GM12878 (cell line): ENCODE measurements around the gene BAHD1. TPM values are rescaled to one million over a fixed set of nuclear protein-coding genes. Genes with fewer than 3 reads are reported as not detected.

Source experiments
- ATAC-seq: fragments of 200-7000 bp; cut with Tn5 transposase; 3 replicates; pipeline ENCODE4 v1.9.1; 2020; ENCODE audit warnings: mild to moderate bottlenecking, moderate library complexity
- BruUV-seq: library from RNA; stranded (reverse); fragments of 400-500 nt; replicated peaks from 2 replicates; lab custom pipeline; 2021; lab: Mats Ljungman, UMichigan
- CTCF ChIA-PET: fragments of 300-600 bp; sonication (Branson Sonifier 250); formaldehyde crosslinking; extraction: SDS; loops from one replicate; lab custom pipeline; 2021; ENCODE audit warnings: inconsistent platforms; lab: Yijun Ruan, JAX
- POLR2A ChIA-PET: fragments of 350-600 bp; formaldehyde crosslinking; extraction: SDS; loops from one replicate; lab custom pipeline; 2021; ENCODE audit warnings: inconsistent platforms; lab: Charles Lee
- RAD21 ChIA-PET: fragments of 300-600 bp; sonication (Branson Sonifier 250); formaldehyde crosslinking; loops from one replicate; lab custom pipeline; 2023; ENCODE audit warnings: antibody characterized with exemption; ENCODE audit not compliant: unreplicated experiment; lab: Charles Lee
- SMC1A ChIA-PET: fragments of 300-600 bp; sonication (Branson Sonifier 250); formaldehyde crosslinking; loops from one replicate; lab custom pipeline; 2023; ENCODE audit not compliant: unreplicated experiment, uncharacterized antibody; lab: Charles Lee
- DNase-seq: peaks from one replicate; pipeline ENCODE4 v3.0.0-alpha.2; 2011; ENCODE audit warnings: low read depth, low spot score
- FAIRE-seq: peaks from 3 replicates; lab custom pipeline; 2011; peaks lifted over from hg19 to GRCh38; lab: Jason Lieb, UNC
- H2AFZ ChIP-seq: 2 replicates; pipeline ENCODE4 v1.6.0; 2011; ENCODE audit warnings: low read depth, low read length, control low read depth; ENCODE audit not compliant: control insufficient read depth
- H3K27ac ChIP-seq: 2 replicates; pipeline ENCODE4 v1.5.1; 2011; ENCODE audit warnings: control low read depth; ENCODE audit not compliant: control insufficient read depth, insufficient read depth
- H3K27me3 ChIP-seq, 2 experiments: replicated peaks in 1 of 2; 2 replicates each; pipeline versions ENCODE4 v1.6.0 to v1.6.1; 2011; ENCODE audit warnings: low read length in 1 of 2; ENCODE audit not compliant: control insufficient read depth in 2 of 2, insufficient read depth in 2 of 2
- H3K36me3 ChIP-seq, 2 experiments: 2 replicates each; pipeline ENCODE4 v1.5.1; 2011; ENCODE audit warnings: low read length in 1 of 2; ENCODE audit not compliant: control insufficient read depth in 2 of 2, insufficient read depth in 2 of 2
- H3K4me1 ChIP-seq: 2 replicates; pipeline ENCODE4 v1.6.1; 2011; ENCODE audit warnings: mild to moderate bottlenecking, low read length, moderate library complexity, mixed read lengths; ENCODE audit not compliant: control insufficient read depth, insufficient read depth
- H3K4me2 ChIP-seq: 2 replicates; pipeline ENCODE4 v1.6.0; 2011; ENCODE audit warnings: control low read depth; ENCODE audit not compliant: control insufficient read depth, insufficient read depth
- H3K4me3 ChIP-seq: fragments of 200-600 bp; sonication (generic); 2 replicates; pipeline ENCODE4 v1.5.1; 2016
- H3K79me2 ChIP-seq: 2 replicates; pipeline ENCODE4 v1.6.0; 2011; ENCODE audit warnings: low read length; ENCODE audit not compliant: control insufficient read depth, insufficient read depth
- H3K9ac ChIP-seq: 2 replicates; pipeline ENCODE4 v1.8.0; 2011; ENCODE audit warnings: low read length, control low read depth, mixed read lengths; ENCODE audit not compliant: control insufficient read depth, insufficient read depth
- H3K9me3 ChIP-seq: replicated peaks from 3 replicates; pipeline ENCODE4 v1.5.1; 2011; ENCODE audit warnings: mild to moderate bottlenecking, low read length; ENCODE audit not compliant: control insufficient read depth, insufficient read depth
- H4K20me1 ChIP-seq: 2 replicates; pipeline ENCODE4 v1.6.0; 2011; ENCODE audit not compliant: control insufficient read depth, insufficient read depth
- CBX3 ChIP-seq: fragments of 200-600 bp; sonication (generic); IDR thresholded peaks from 2 replicates; pipeline ENCODE4 v1.6.1; 2016; ENCODE audit warnings: low read depth, borderline replicate concordance
- MEF2B ChIP-seq: fragments of 450-650 bp; IDR thresholded peaks from 2 replicates; pipeline ENCODE4 v1.6.1; 2018; ENCODE audit warnings: mild to moderate bottlenecking, moderate library complexity; ENCODE audit not compliant: partially characterized antibody, poor library complexity, severe bottlenecking
- MXI1 ChIP-seq: fragments of 150-350 bp; IDR thresholded peaks from 2 replicates; pipeline ENCODE4 v1.6.1; 2011; ENCODE audit warnings: low read depth, mild to moderate bottlenecking, inconsistent platforms, low read length, improper control_type of control experiment
- NFIC ChIP-seq: IDR thresholded peaks from 2 replicates; pipeline ENCODE4 v1.6.1; 2012; ENCODE audit warnings: low read depth, mild to moderate bottlenecking, inconsistent platforms, low read length, moderate library complexity
- TAF1 ChIP-seq: IDR thresholded peaks from 2 replicates; pipeline ENCODE4 v1.6.1; 2011; ENCODE audit warnings: mild to moderate bottlenecking, low read depth, low read length, borderline replicate concordance
- TCF12 ChIP-seq: IDR thresholded peaks from 2 replicates; pipeline ENCODE4 v1.6.1; 2011; ENCODE audit warnings: low read depth, mild to moderate bottlenecking, low read length
- ZBED1 ChIP-seq: IDR thresholded peaks from 2 replicates; pipeline ENCODE4 v1.6.1; 2016; ENCODE audit warnings: borderline replicate concordance
- ZNF207 ChIP-seq: fragments of 450-650 bp; IDR thresholded peaks from 2 replicates; pipeline ENCODE4 v1.6.1; 2014; ENCODE audit warnings: antibody characterized with exemption, mild to moderate bottlenecking, borderline replicate concordance
- ZNF384 ChIP-seq: IDR thresholded peaks from 2 replicates; pipeline ENCODE4 v1.6.1; 2012; ENCODE audit warnings: low read depth, mild to moderate bottlenecking, low read length, improper control_type of control experiment, borderline replicate concordance
- WGBS: methylation state at CpG from one replicate; pipeline ENCODE4 v1.1.6; 2016; ENCODE audit warnings: low lambda C conversion rate; ENCODE audit not compliant: insufficient replicate concordance, insufficient coverage; ENCODE audit errors: missing lambda C conversion rate; 5-methylcytosine and 5-hydroxymethylcytosine counted together
- in situ Hi-C: fragments of 300-500 bp; cut with MboI; formaldehyde crosslinking; loops from 9 replicates; pipeline ENCODE4 v1.14.3; 2018; ENCODE audit warnings: mixed read lengths
- intact Hi-C: fragments of 100-400 bp; cut with micrococcal nuclease; formaldehyde crosslinking; loops from one replicate; pipeline ENCODE4 v1.14.2; 2022; ENCODE audit not compliant: unreplicated experiment
- polyA plus RNA-seq, 11 experiments: library from polyadenylated mRNA; depleted of rRNA in 4 of 11; unstranded in 6 of 11; stranded (reverse) in 5 of 11; fragments of >200 nt; fragmentation: Nextera tagmentation in 4 of 11; fragmentation: Illumina TruSeq in 1 of 11; extraction: Ambion mirVana in 4 of 11; extraction: Trizol in 1 of 11; gene quantifications; 1 replicate in 1 of 11; 2 replicates in 10 of 11; pipeline versions ENCODE4 v1.2.1 to v1.2.3, GENCODE V29; 2011 to 2016; ENCODE audit warnings: inconsistent platforms in 2 of 11, missing spikeins in 2 of 11, low read depth in 1 of 11
- total RNA-seq, 4 experiments: library from RNA; depleted of rRNA in 3 of 4; stranded (reverse); fragments of >200 nt in 3 of 4; fragmentation: Illumina TruSeq in 1 of 4; extraction: Trizol in 1 of 4; gene quantifications; 2 replicates each; pipeline versions ENCODE4 v1.2.1 to v1.2.3, GENCODE V29; 2013 to 2021

Gene BAHD1
- total and polyA plus RNA-seq, 10 of the 15 experiments (the other 5 are each of a cell fraction or from before 2014, with no cell fraction given): 0.21 to 21.8 (median 5.8) TPM

- WGBS: 82% methylated on average over 9 of the region's 9 CpGs
- Histone ChIP-seq H3K36me3 (peaks cover 2 to 14% of the 10 kb centered on the region in 2 experiments; a peak in 2 of 4 replicates), H3K4me1 (peaks cover 41% of the 10 kb centered on the region), H2AFZ (no peak overlapping the region), H3K27me3 (no peaks in the 10 kb centered on the region), H3K9ac (no peak overlapping the region), H3K4me3 (no peak overlapping the region), H3K9me3 (no peaks in the 10 kb centered on the region), H3K4me2 (no peak overlapping the region), H3K27ac (no peak overlapping the region), H3K79me2 (peaks cover 42% of the 10 kb centered on the region), H4K20me1 (no peaks in the 10 kb centered on the region)
- intact Hi-C loops (no loop called here), in situ Hi-C loops (no loop called here)
- SMC1A ChIA-PET: interaction anchor here (0.6 to 1.0 kb wide), 2 partner anchors 12 to 1491 kb away, joined by 3 to 4 read pairs; no protein-coding TSS in a partner anchor
- POLR2A ChIA-PET: interaction anchor here (0.5 kb wide), 1 partner anchor 46 kb away, joined by 3 read pairs; no protein-coding TSS in a partner anchor
- TF ChIP-seq NFIC (no peak), TAF1 (no peak), MXI1 (no peak), ZBED1 (no peak), CBX3 (no peak), TCF12 (no peak), MEF2B (no peak), ZNF207 (no peak), ZNF384 (no peak)
- no TSS peak for BruUV-seq
- no peak for ATAC-seq
- CTCF ChIA-PET: no interaction called here
- RAD21 ChIA-PET: interaction anchor here (0.6 to 2.5 kb wide), 3 partner anchors 9 to 15 kb away, joined by 3 to 8 read pairs (median 4); no protein-coding TSS in a partner anchor
- DNase-seq: no peak
- no peak for FAIRE-seq
Observed at GRCh38 chr15:40454904-40455391, 14.2 kb downstream of the BAHD1 start.
